DOHH2 (cell line): ENCODE data around the gene COLEC11.

Source experiments
- EZH2phosphoT487 ChIP-seq: fragments of 200-600 bp; sonication (generic); IDR thresholded peaks from 2 replicates; pipeline ENCODE4 v1.6.1; 2017; ENCODE audit warnings: borderline replicate concordance, mild to moderate bottlenecking, antibody characterized with exemption, low read length, moderate library complexity, mixed read lengths
- TF ChIP-seq, protein P1 (sequence below): fragments of 200-600 bp; sonication (generic); IDR thresholded peaks from one replicate; pipeline ENCODE4 v1.5.1; 2014; ENCODE audit warnings: antibody characterized with exemption, mild to moderate bottlenecking, low read depth, low read length; ENCODE audit not compliant: poor library complexity, severe bottlenecking

DNA sequence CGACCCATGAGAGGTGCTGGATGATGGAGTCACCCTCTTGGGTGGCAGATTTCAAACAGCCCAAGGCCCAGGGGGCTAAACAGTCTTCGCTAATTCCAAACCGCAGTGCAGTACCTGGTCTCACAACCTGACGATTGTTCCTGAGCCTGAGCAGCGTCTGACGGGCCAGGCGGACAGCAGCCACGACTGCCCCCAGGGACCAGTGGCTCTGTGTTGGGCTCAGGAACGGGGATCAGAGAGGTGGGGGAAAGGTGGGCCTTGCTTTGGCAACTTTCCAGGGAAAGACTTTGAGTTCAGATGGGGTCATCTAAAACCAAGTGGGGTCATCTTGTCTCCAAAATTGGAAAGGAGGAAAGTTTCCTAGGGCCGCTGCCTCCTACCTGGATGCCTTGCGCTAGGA lies 492 bp downstream of the COLEC11 start:
- TF ChIP-seq, protein P1, sequence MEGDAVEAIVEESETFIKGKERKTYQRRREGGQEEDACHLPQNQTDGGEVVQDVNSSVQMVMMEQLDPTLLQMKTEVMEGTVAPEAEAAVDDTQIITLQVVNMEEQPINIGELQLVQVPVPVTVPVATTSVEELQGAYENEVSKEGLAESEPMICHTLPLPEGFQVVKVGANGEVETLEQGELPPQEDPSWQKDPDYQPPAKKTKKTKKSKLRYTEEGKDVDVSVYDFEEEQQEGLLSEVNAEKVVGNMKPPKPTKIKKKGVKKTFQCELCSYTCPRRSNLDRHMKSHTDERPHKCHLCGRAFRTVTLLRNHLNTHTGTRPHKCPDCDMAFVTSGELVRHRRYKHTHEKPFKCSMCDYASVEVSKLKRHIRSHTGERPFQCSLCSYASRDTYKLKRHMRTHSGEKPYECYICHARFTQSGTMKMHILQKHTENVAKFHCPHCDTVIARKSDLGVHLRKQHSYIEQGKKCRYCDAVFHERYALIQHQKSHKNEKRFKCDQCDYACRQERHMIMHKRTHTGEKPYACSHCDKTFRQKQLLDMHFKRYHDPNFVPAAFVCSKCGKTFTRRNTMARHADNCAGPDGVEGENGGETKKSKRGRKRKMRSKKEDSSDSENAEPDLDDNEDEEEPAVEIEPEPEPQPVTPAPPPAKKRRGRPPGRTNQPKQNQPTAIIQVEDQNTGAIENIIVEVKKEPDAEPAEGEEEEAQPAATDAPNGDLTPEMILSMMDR = no peak
- no peak for TF ChIP-seq EZH2phosphoT487
